ENCODE results near the gene CLOCK.

The CLOCK gene

GRCh38 chr4:55512077-55512476 is 34.6 kb downstream of the CLOCK start:
- Histone ChIP-seq H2BK15ac (ENCODE audit: low read length) (no peak overlapping the region), H3K14ac (ENCODE audit: low read length) (no peak overlapping the region), H2AK5ac (ENCODE audit: low read depth, low read length) (no peak overlapping the region), H4K91ac (ENCODE audit: low read depth, low read length, poor library complexity) (no peak overlapping the region), H3K9me3 (replicated peaks in 1 of 2; ENCODE audit: control insufficient read depth in 2 of 2, insufficient read depth in 1 of 2, low read depth in 1 of 2, low read length in 2 of 2) (peaks cover 0 to 5% of the 10 kb centered on the region in 2 donors), H2BK5ac (ENCODE audit: low read length) (no peak overlapping the region), H3K9ac (ENCODE audit: low read depth, low read length, poor library complexity) (no peak overlapping the region), H3K4ac (ENCODE audit: low read length) (no peak overlapping the region), H3K4me2 (ENCODE audit: insufficient read depth, low read length, poor library complexity, severe bottlenecking) (no peak overlapping the region), H3K27me3 (ENCODE audit: control insufficient read depth in 3 of 3, insufficient read depth in 3 of 3, low read depth in 1 of 3, low read length in 3 of 3) (no peaks in the 10 kb centered on the region), H3K23ac (ENCODE audit: low read depth, low read length, poor library complexity) (no peak overlapping the region), H2AFZ (ENCODE audit: low read length) (no peak overlapping the region), H3K4me1 (ENCODE audit: control insufficient read depth in 2 of 2, insufficient read depth in 1 of 2, low read depth in 1 of 2, low read length in 2 of 2) (no peaks in the 10 kb centered on the region), H2BK120ac (ENCODE audit: low read depth, low read length) (no peak overlapping the region), H2BK12ac (ENCODE audit: low read length) (no peak overlapping the region), H3K79me1 (ENCODE audit: low read depth, low read length) (no peaks in the 10 kb centered on the region), H3K18ac (ENCODE audit: low read length) (no peak overlapping the region), H3K4me3 (ENCODE audit: low read length in 2 of 2) (no peak overlapping the region), H3K36me3 (replicated peaks in 1 of 2; ENCODE audit: control insufficient read depth in 2 of 2, insufficient read depth in 2 of 2, low read length in 2 of 2) (peaks cover 1 to 18% of the 10 kb centered on the region in 2 donors), H3K27ac (replicated peaks; ENCODE audit: low read length) (no peak overlapping the region), H4K8ac (ENCODE audit: low read depth, low read length) (no peak overlapping the region)
- no CpG with 5 or more reads among the region's 1 CpG for WGBS, 2 donors (ENCODE audit: extremely low coverage in 2 of 2, insufficient read length in 2 of 2, insufficient replicate concordance in 1 of 2)
- no peak for DNase-seq (ENCODE audit: low spot score)

GRCh38 chr4:55510685-55511084 is 36.0 kb downstream of the CLOCK start:
- H2AFZ ChIP-seq (ENCODE audit: low read length) = no peak overlapping the region

GRCh38 chr4:55509266-55509665 is 37.4 kb downstream of the CLOCK start:
- H3K14ac ChIP-seq (ENCODE audit: low read length) = no peak overlapping the region
- peaks cover 1 to 33% of the 10 kb centered on the region in 2 donors for H3K36me3 ChIP-seq (replicated peaks in 1 of 2; ENCODE audit: control insufficient read depth in 2 of 2, insufficient read depth in 2 of 2, low read length in 2 of 2)
- no peak overlapping the region for H3K23ac ChIP-seq (ENCODE audit: low read depth, low read length, poor library complexity)
- no peak overlapping the region for H3K4ac ChIP-seq (ENCODE audit: low read length)
- H2BK120ac ChIP-seq (ENCODE audit: low read depth, low read length) = no peak overlapping the region
- no peak overlapping the region for H2BK5ac ChIP-seq (ENCODE audit: low read length)
- no peak for DNase-seq (ENCODE audit: low spot score)
- H3K79me1 ChIP-seq (ENCODE audit: low read depth, low read length) = no peaks in the 10 kb centered on the region
- H3K18ac ChIP-seq (ENCODE audit: low read length) = no peak overlapping the region
- peaks cover 0 to 5% of the 10 kb centered on the region in 2 donors for H3K9me3 ChIP-seq (replicated peaks in 1 of 2; ENCODE audit: control insufficient read depth in 2 of 2, insufficient read depth in 1 of 2, low read depth in 1 of 2, low read length in 2 of 2)
- no peak overlapping the region for H4K8ac ChIP-seq (ENCODE audit: low read depth, low read length)
- H3K9ac ChIP-seq (ENCODE audit: low read depth, low read length, poor library complexity) = no peak overlapping the region
- H2AFZ ChIP-seq (ENCODE audit: low read length) = no peak overlapping the region
- H4K91ac ChIP-seq (ENCODE audit: low read depth, low read length, poor library complexity) = no peak overlapping the region
- no peak overlapping the region for H2BK12ac ChIP-seq (ENCODE audit: low read length)
- H3K4me1 ChIP-seq (ENCODE audit: control insufficient read depth in 2 of 2, insufficient read depth in 1 of 2, low read depth in 1 of 2, low read length in 2 of 2) = no peaks in the 10 kb centered on the region
- no peak overlapping the region for H3K4me3 ChIP-seq (ENCODE audit: low read length in 2 of 2)
- H3K27ac ChIP-seq (replicated peaks; ENCODE audit: low read length) = no peak overlapping the region
- no peak overlapping the region for H3K4me2 ChIP-seq (ENCODE audit: insufficient read depth, low read length, poor library complexity, severe bottlenecking)
- 100% methylated on average over 2 of the region's 3 CpGs; no CpG with 5 or more reads in 1 of the 2 donors for WGBS, 2 donors (ENCODE audit: extremely low coverage in 2 of 2, insufficient read length in 2 of 2, insufficient replicate concordance in 1 of 2)
- H2BK15ac ChIP-seq (ENCODE audit: low read length) = no peak overlapping the region
- H3K27me3 ChIP-seq (ENCODE audit: control insufficient read depth in 3 of 3, insufficient read depth in 3 of 3, low read depth in 1 of 3, low read length in 3 of 3) = no peaks in the 10 kb centered on the region
- H2AK5ac ChIP-seq (ENCODE audit: low read depth, low read length) = no peak overlapping the region

More at GRCh38 chr4:55510685-55511084, 36.0 kb downstream of the CLOCK start:
- Histone ChIP-seq H3K27me3 (ENCODE audit: control insufficient read depth in 3 of 3, insufficient read depth in 3 of 3, low read depth in 1 of 3, low read length in 3 of 3) (no peaks in the 10 kb centered on the region), H3K79me1 (ENCODE audit: low read depth, low read length) (no peaks in the 10 kb centered on the region), H2BK120ac (ENCODE audit: low read depth, low read length) (no peak overlapping the region), H3K14ac (ENCODE audit: low read length) (no peak overlapping the region), H2BK15ac (ENCODE audit: low read length) (no peak overlapping the region), H3K18ac (ENCODE audit: low read length) (no peak overlapping the region), H2AK5ac (ENCODE audit: low read depth, low read length) (no peak overlapping the region), H3K4ac (ENCODE audit: low read length) (no peak overlapping the region), H3K36me3 (replicated peaks in 1 of 2; ENCODE audit: control insufficient read depth in 2 of 2, insufficient read depth in 2 of 2, low read length in 2 of 2) (peaks cover 1 to 27% of the 10 kb centered on the region in 2 donors), H3K4me3 (ENCODE audit: low read length in 2 of 2) (no peak overlapping the region), H3K9me3 (replicated peaks in 1 of 2; ENCODE audit: control insufficient read depth in 2 of 2, insufficient read depth in 1 of 2, low read depth in 1 of 2, low read length in 2 of 2) (peaks cover 0 to 5% of the 10 kb centered on the region in 2 donors), H3K9ac (ENCODE audit: low read depth, low read length, poor library complexity) (no peak overlapping the region), H3K23ac (ENCODE audit: low read depth, low read length, poor library complexity) (no peak overlapping the region), H3K4me1 (ENCODE audit: control insufficient read depth in 2 of 2, insufficient read depth in 1 of 2, low read depth in 1 of 2, low read length in 2 of 2) (no peaks in the 10 kb centered on the region), H2BK5ac (ENCODE audit: low read length) (no peak overlapping the region), H4K8ac (ENCODE audit: low read depth, low read length) (no peak overlapping the region), H4K91ac (ENCODE audit: low read depth, low read length, poor library complexity) (no peak overlapping the region), H2BK12ac (ENCODE audit: low read length) (no peak overlapping the region), H3K27ac (replicated peaks; ENCODE audit: low read length) (no peak overlapping the region), H3K4me2 (ENCODE audit: insufficient read depth, low read length, poor library complexity, severe bottlenecking) (no peak overlapping the region)
- no peak for DNase-seq (ENCODE audit: low spot score)

- no CpG with 5 or more reads among the region's 1 CpG for WGBS, 2 donors (ENCODE audit: extremely low coverage in 2 of 2, insufficient read length in 2 of 2, insufficient replicate concordance in 1 of 2)
- H3K27ac ChIP-seq (replicated peaks; ENCODE audit: low read length) = no peak overlapping the region
- H3K4me2 ChIP-seq (ENCODE audit: insufficient read depth, low read length, poor library complexity, severe bottlenecking) = no peak overlapping the region
- no peak overlapping the region for H2BK120ac ChIP-seq (ENCODE audit: low read depth, low read length)
- H4K91ac ChIP-seq (ENCODE audit: low read depth, low read length, poor library complexity) = no peak overlapping the region
- H4K8ac ChIP-seq (ENCODE audit: low read depth, low read length) = no peak overlapping the region
- no peak overlapping the region for H3K23ac ChIP-seq (ENCODE audit: low read depth, low read length, poor library complexity)
- no peak for DNase-seq (ENCODE audit: low spot score)
- H3K4me1 ChIP-seq (ENCODE audit: control insufficient read depth in 2 of 2, insufficient read depth in 1 of 2, low read depth in 1 of 2, low read length in 2 of 2) = no peaks in the 10 kb centered on the region
- no peak overlapping the region for H2AFZ ChIP-seq (ENCODE audit: low read length)
- no peak overlapping the region for H2BK12ac ChIP-seq (ENCODE audit: low read length)
- H3K9ac ChIP-seq (ENCODE audit: low read depth, low read length, poor library complexity) = no peak overlapping the region
- peaks cover 0 to 10% of the 10 kb centered on the region in 2 donors for H3K9me3 ChIP-seq (replicated peaks in 1 of 2; ENCODE audit: control insufficient read depth in 2 of 2, insufficient read depth in 1 of 2, low read depth in 1 of 2, low read length in 2 of 2)
- H3K14ac ChIP-seq (ENCODE audit: low read length) = no peak overlapping the region
- no peak overlapping the region for H3K18ac ChIP-seq (ENCODE audit: low read length)
- H3K4me3 ChIP-seq (ENCODE audit: low read length in 2 of 2) = no peak overlapping the region
- H3K79me1 ChIP-seq (ENCODE audit: low read depth, low read length) = no peaks in the 10 kb centered on the region
- no peak overlapping the region for H2BK5ac ChIP-seq (ENCODE audit: low read length)
- no peak overlapping the region for H2BK15ac ChIP-seq (ENCODE audit: low read length)
- no peak overlapping the region for H2AK5ac ChIP-seq (ENCODE audit: low read depth, low read length)
- no peak overlapping the region for H3K4ac ChIP-seq (ENCODE audit: low read length)
- H3K27me3 ChIP-seq (ENCODE audit: control insufficient read depth in 3 of 3, insufficient read depth in 3 of 3, low read depth in 1 of 3, low read length in 3 of 3) = no peaks in the 10 kb centered on the region
- H3K36me3 ChIP-seq (replicated peaks in 1 of 2; ENCODE audit: control insufficient read depth in 2 of 2, insufficient read depth in 2 of 2, low read length in 2 of 2) = peaks cover 1 to 36% of the 10 kb centered on the region in 2 donors
These were observed 39.1 kb downstream of the CLOCK start for GRCh38 chr4:55507612-55508011.
